ENCODE results near the gene GRIK5. TPM values are rescaled to one million over a fixed set of nuclear protein-coding genes. Genes with fewer than 3 reads are reported as not detected.

GRIK5 gene
- total RNA-seq, 2 experiments from 2014 or later, result 0.73 to 1.3 TPM

GRCh38 chr19:42096255-42096837 is 26.3 kb upstream of the GRIK5 start:
- Histone ChIP-seq H3K27ac (ENCODE audit: low read depth, low read length, poor library complexity, severe bottlenecking) (no peak overlapping the region), H3K4me2 (ENCODE audit: low read length) (no peak overlapping the region), H3K4me1 (ENCODE audit: insufficient read depth, low read length, poor library complexity, severe bottlenecking) (no peaks in the 10 kb centered on the region), H3K79me2 (ENCODE audit: insufficient read depth, low read depth, low read length) (no peaks in the 10 kb centered on the region), H3K4me3 (ENCODE audit: low read depth, low read length, poor library complexity, severe bottlenecking) (no peak overlapping the region), H2AFZ (ENCODE audit: low read length) (no peak overlapping the region), H3K9me2 (ENCODE audit: insufficient read depth, low read length) (no peaks in the 10 kb centered on the region), H4K20me1 (ENCODE audit: insufficient read depth, low read length) (no peaks in the 10 kb centered on the region), H3K9me3 (ENCODE audit: low read length) (no peaks in the 10 kb centered on the region), H3K36me3 (ENCODE audit: insufficient read depth, low read length) (peaks cover 96% of the 10 kb centered on the region)
- TF ChIP-seq CTCF (conservative IDR thresholded peaks at IDR 0.05; ENCODE audit: low read length) (no peak), EZH2phosphoT487 (IDR thresholded peaks at IDR 0.05; ENCODE audit: borderline replicate concordance, low read depth, low read length) (no peak)
- DNase-seq (ENCODE audit: low spot score), result no peak
- intact Hi-C loops (cut with micrococcal nuclease; ENCODE audit: unreplicated experiment), result no loop called here
- CTCF ChIA-PET (ENCODE audit: unreplicated experiment), result no interaction called here
- POLR2A ChIA-PET, result interaction anchor here (0.6 to 0.7 kb wide), 3 partner anchors 14 to 236 kb away, joined by 5 to 8 read pairs (median 7); no protein-coding TSS in a partner anchor
- BruUV-seq (replicated peaks), result no TSS peak

GRCh38 chr19:42095814-42096230 is 25.8 kb upstream of the GRIK5 start:
- intact Hi-C loops (cut with micrococcal nuclease; ENCODE audit: unreplicated experiment), result no loop called here
- BruUV-seq (replicated peaks), result no TSS peak
- Histone ChIP-seq H3K4me3 (ENCODE audit: low read depth, low read length, poor library complexity, severe bottlenecking) (no peak overlapping the region), H3K9me3 (ENCODE audit: low read length) (no peaks in the 10 kb centered on the region), H3K79me2 (ENCODE audit: insufficient read depth, low read depth, low read length) (no peaks in the 10 kb centered on the region), H3K9me2 (ENCODE audit: insufficient read depth, low read length) (no peaks in the 10 kb centered on the region), H3K27ac (ENCODE audit: low read depth, low read length, poor library complexity, severe bottlenecking) (no peak overlapping the region), H3K36me3 (ENCODE audit: insufficient read depth, low read length) (peaks cover 96% of the 10 kb centered on the region), H3K4me2 (ENCODE audit: low read length) (no peak overlapping the region), H4K20me1 (ENCODE audit: insufficient read depth, low read length) (no peaks in the 10 kb centered on the region), H2AFZ (ENCODE audit: low read length) (no peak overlapping the region), H3K4me1 (ENCODE audit: insufficient read depth, low read length, poor library complexity, severe bottlenecking) (no peaks in the 10 kb centered on the region)
- DNase-seq (ENCODE audit: low spot score), result no peak
- TF ChIP-seq CTCF (conservative IDR thresholded peaks at IDR 0.05; ENCODE audit: low read length), result no peak
- CTCF ChIA-PET (ENCODE audit: unreplicated experiment), result no interaction called here
- POLR2A ChIA-PET, result no interaction called here

- POLR2A ChIA-PET, result interaction anchor here (0.5 kb wide), 1 partner anchor 11 kb away, joined by 5 read pairs; no protein-coding TSS in a partner anchor
- H3K4me1 ChIP-seq (ENCODE audit: insufficient read depth, low read length, poor library complexity, severe bottlenecking), result peaks cover 3% of the 10 kb centered on the region
These were observed 25.3 kb upstream of the GRIK5 start for GRCh38 chr19:42095142-42095813.

More at GRCh38 chr19:42095142-42095813, 25.3 kb upstream of the GRIK5 start:
- no peaks in the 10 kb centered on the region for H3K9me3 ChIP-seq (ENCODE audit: low read length)
- H3K9me2 ChIP-seq (ENCODE audit: insufficient read depth, low read length), result no peaks in the 10 kb centered on the region
- H3K27ac ChIP-seq (ENCODE audit: low read depth, low read length, poor library complexity, severe bottlenecking), result no peak overlapping the region
- peaks cover 96% of the 10 kb centered on the region for H3K36me3 ChIP-seq (ENCODE audit: insufficient read depth, low read length)
- no peak for DNase-seq (ENCODE audit: low spot score)
- TF ChIP-seq CTCF (conservative IDR thresholded peaks at IDR 0.05; ENCODE audit: low read length) (no peak), EZH2phosphoT487 (IDR thresholded peaks at IDR 0.05; ENCODE audit: borderline replicate concordance, low read depth, low read length) (no peak)
- H3K4me2 ChIP-seq (ENCODE audit: low read length), result no peak overlapping the region
- H3K4me3 ChIP-seq (ENCODE audit: low read depth, low read length, poor library complexity, severe bottlenecking), result no peak overlapping the region
- CTCF ChIA-PET (ENCODE audit: unreplicated experiment), result interaction anchor here (1.1 kb wide), 1 partner anchor 10 kb away, joined by 3 read pairs; no protein-coding TSS in a partner anchor
- BruUV-seq (replicated peaks), result no TSS peak
- H4K20me1 ChIP-seq (ENCODE audit: insufficient read depth, low read length), result no peaks in the 10 kb centered on the region
- intact Hi-C loops (cut with micrococcal nuclease; ENCODE audit: unreplicated experiment), result no loop called here
- no peak overlapping the region for H2AFZ ChIP-seq (ENCODE audit: low read length)
- H3K79me2 ChIP-seq (ENCODE audit: insufficient read depth, low read depth, low read length), result no peaks in the 10 kb centered on the region

All from OCI-LY7 (cell line).